Gastroesophageal sphincter (tissue), 4 donors: ENCODE results near the gene AP1G2. TPM values are rescaled to one million over a fixed set of nuclear protein-coding genes. Genes with fewer than 3 reads are reported as not detected.

Source experiments
- ATAC-seq: fragments of 150-250 bp; one replicate; pipeline ENCODE4 v1.9.1; 2016; ENCODE audit warnings: mild to moderate bottlenecking, moderate library complexity
- H3K27ac ChIP-seq, 4 donors: fragments of 200-600 bp; sonication (generic) in 3 of 4; 1 replicate in 3 of 4; 2 replicates in 1 of 4; pipeline ENCODE4 v1.5.1; 2016 to 2019
- H3K27me3 ChIP-seq: fragments of 200-600 bp; sonication (generic); one replicate; pipeline ENCODE4 v1.5.1; 2019
- H3K36me3 ChIP-seq, 2 donors: fragments of 200-600 bp; sonication (generic); one replicate each; pipeline ENCODE4 v1.5.1; 2019; ENCODE audit warnings: control low read depth in 1 of 2
- H3K4me1 ChIP-seq, 3 donors: fragments of 200-600 bp; sonication (generic); 1 replicate in 2 of 3; 2 replicates in 1 of 3; pipeline ENCODE4 v1.5.1; 2016 to 2019; ENCODE audit warnings: control low read depth in 2 of 3
- H3K4me3 ChIP-seq, 2 donors: fragments of 200-600 bp; sonication (generic); one replicate each; pipeline ENCODE4 v1.5.1; 2019; ENCODE audit warnings: mild to moderate bottlenecking in 1 of 2, moderate library complexity in 1 of 2
- H3K9me3 ChIP-seq, 3 donors: fragments of 200-600 bp; sonication (generic); one replicate each; pipeline ENCODE4 v1.5.1; 2017 to 2019; ENCODE audit warnings: control low read depth in 2 of 3
- EP300 ChIP-seq: sonication (generic); formaldehyde crosslinking; IDR thresholded peaks from one replicate; pipeline ENCODE4 v1.6.1; 2017; ENCODE audit warnings: antibody characterized with exemption, mild to moderate bottlenecking
- POLR2A ChIP-seq, 2 donors: fragments of 450-650 bp; IDR thresholded peaks; one replicate each; pipeline ENCODE4 v1.6.1; 2017; ENCODE audit warnings: antibody characterized with exemption in 2 of 2, mild to moderate bottlenecking in 2 of 2, moderate library complexity in 1 of 2
- POLR2AphosphoS5 ChIP-seq: sonication (generic); formaldehyde crosslinking; IDR thresholded peaks from one replicate; pipeline ENCODE4 v1.6.1; 2017; ENCODE audit warnings: antibody characterized with exemption
- WGBS, 2 donors: methylation state at CpG; one replicate each; pipeline ENCODE4 v1.1.5; 2018; ENCODE audit warnings: low coverage in 1 of 2; 5-methylcytosine and 5-hydroxymethylcytosine counted together
- total RNA-seq, 4 donors: library from RNA; depleted of rRNA; stranded (reverse); fragments of >200 nt; gene quantifications; one replicate each; pipeline ENCODE4 v1.1.0, GENCODE V29; 2016
- TF ChIP-seq, protein P1 (sequence below), 4 experiments: fragments of 200-600 bp in 2 of 4; fragments of 450-650 bp in 2 of 4; sonication (generic) in 1 of 4; IDR thresholded peaks; one replicate each; pipeline ENCODE4 v1.5.1; 2017 to 2019; ENCODE audit warnings: antibody characterized with exemption in 4 of 4, mild to moderate bottlenecking in 2 of 4, moderate library complexity in 2 of 4

AP1G2 gene
- total RNA-seq, 4 donors from 2014 or later = 7.2 to 43.1 (median 21.9) TPM

DNA sequence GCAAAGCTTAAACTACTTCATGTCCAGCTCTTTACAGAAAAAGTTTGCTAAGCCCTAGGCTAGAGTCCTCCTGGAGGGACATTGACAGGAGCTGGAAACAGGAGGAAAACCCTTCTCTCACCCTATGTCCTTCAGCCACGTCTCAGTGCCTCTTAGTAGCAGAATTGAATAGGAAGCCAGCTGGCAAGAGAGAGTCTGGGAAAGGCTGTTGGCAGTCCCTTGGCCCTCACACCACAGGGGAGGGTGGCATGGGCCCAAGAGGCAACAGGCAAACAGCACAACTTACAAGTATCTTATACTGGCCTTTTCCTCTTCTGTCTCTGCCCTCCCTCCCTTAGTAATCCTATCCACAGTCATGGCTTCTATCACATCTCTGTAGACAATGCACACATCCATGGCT lies 40.9 kb upstream of the AP1G2 start:
- Histone ChIP-seq H3K27me3 (peaks cover 25% of the 10 kb centered on the region), H3K4me1 (no peaks in the 10 kb centered on the region), H3K36me3 (no peaks in the 10 kb centered on the region), H3K9me3 (no peaks in the 10 kb centered on the region), H3K27ac (no peak overlapping the region), H3K4me3 (no peak overlapping the region)
- no peak for TF ChIP-seq POLR2AphosphoS5
- TF ChIP-seq, protein P1, sequence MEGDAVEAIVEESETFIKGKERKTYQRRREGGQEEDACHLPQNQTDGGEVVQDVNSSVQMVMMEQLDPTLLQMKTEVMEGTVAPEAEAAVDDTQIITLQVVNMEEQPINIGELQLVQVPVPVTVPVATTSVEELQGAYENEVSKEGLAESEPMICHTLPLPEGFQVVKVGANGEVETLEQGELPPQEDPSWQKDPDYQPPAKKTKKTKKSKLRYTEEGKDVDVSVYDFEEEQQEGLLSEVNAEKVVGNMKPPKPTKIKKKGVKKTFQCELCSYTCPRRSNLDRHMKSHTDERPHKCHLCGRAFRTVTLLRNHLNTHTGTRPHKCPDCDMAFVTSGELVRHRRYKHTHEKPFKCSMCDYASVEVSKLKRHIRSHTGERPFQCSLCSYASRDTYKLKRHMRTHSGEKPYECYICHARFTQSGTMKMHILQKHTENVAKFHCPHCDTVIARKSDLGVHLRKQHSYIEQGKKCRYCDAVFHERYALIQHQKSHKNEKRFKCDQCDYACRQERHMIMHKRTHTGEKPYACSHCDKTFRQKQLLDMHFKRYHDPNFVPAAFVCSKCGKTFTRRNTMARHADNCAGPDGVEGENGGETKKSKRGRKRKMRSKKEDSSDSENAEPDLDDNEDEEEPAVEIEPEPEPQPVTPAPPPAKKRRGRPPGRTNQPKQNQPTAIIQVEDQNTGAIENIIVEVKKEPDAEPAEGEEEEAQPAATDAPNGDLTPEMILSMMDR (IDR thresholded peaks at IDR 0.05) = no peak
- no peak for TF ChIP-seq EP300
- no peak for TF ChIP-seq POLR2A (IDR thresholded peaks at IDR 0.05)
- no peak for ATAC-seq
- WGBS, 2 donors = 13 to 29% methylated on average over 1 of the region's 1 CpG

DNA sequence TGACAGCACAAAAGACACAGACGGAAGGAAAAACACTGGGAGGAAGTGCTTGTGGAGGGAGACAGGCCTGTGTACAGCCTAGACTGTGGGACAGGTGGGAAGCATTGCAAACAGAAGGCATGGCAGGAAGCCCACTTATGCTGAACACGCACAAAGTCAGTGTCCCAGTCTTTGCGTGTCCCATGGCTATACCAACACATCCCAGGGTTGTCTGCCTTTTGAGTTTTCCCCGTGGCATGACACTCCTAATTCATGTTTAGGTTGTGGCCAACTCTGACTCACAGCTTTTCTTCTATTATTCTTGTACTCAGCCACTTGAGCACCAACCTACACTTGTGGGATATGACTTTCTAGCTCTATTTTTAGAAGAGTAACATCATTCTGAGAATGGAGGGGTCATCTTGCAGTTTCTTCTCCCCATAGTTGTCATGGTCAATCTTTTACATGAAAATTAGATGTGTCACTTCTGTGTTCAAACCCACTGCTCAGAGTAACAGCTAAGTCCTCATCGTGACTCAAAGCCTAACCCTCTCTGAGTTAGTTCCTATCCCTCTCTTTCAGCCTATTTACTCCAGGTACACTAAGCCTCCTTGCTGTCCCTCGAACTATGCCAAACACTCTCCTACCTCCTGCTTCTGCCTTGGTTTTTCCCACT lies 38.5 kb upstream of the AP1G2 start:
- 66 to 68% methylated on average over 6 of the region's 6 CpGs for WGBS, 2 donors
- Histone ChIP-seq H3K27me3 (peaks cover 17% of the 10 kb centered on the region), H3K27ac (no peak overlapping the region), H3K4me1 (no peaks in the 10 kb centered on the region), H3K36me3 (no peaks in the 10 kb centered on the region), H3K9me3 (no peaks in the 10 kb centered on the region), H3K4me3 (no peak overlapping the region)
- no peak for ATAC-seq
- TF ChIP-seq POLR2A (IDR thresholded peaks at IDR 0.05) (no peak), POLR2AphosphoS5 (no peak), EP300 (no peak)
- TF ChIP-seq, protein P1 (IDR thresholded peaks at IDR 0.05) = no peak

DNA sequence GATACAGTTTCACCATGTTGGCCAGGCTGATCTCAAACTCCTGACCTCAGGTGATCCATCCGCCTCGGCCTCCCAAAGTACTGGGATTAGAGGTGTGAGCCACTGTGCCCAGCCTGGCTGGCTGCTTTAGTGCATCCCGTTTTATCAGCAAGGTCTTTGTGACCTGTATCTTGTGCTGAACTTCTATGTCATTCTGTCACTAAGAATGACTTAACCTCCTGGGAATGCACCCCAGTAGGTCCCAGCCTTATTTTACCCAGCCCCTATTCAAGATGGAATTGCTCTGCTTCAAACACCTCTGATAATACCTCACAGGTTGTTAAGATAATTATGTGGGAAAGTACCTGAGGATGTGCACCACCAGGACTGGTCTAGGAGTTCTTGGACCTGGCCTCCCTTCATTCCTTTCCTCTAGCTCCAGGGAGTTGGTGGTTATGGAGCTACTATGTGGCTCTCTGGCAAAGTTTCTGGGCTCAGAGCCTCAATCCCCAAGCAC lies 37.1 kb upstream of the AP1G2 start:
- Histone ChIP-seq H3K4me3 (no peak overlapping the region), H3K36me3 (no peaks in the 10 kb centered on the region), H3K4me1 (no peaks in the 10 kb centered on the region), H3K27me3 (peaks cover 17% of the 10 kb centered on the region), H3K27ac (no peak overlapping the region), H3K9me3 (no peaks in the 10 kb centered on the region)
- no peak for ATAC-seq
- 88% methylated on average over 3 of the region's 3 CpGs; no CpG with 5 or more reads in 1 of the 2 donors for WGBS, 2 donors
- TF ChIP-seq EP300 (no peak), POLR2A (IDR thresholded peaks at IDR 0.05) (no peak), POLR2AphosphoS5 (no peak)
- TF ChIP-seq, protein P1 (IDR thresholded peaks at IDR 0.05) = no peak

GRCh38 chr14:23604148-23604547 lies 36.6 kb upstream of the AP1G2 start:
- TF ChIP-seq EP300 = no peak
- no peak for TF ChIP-seq POLR2A (IDR thresholded peaks at IDR 0.05)
- 83% methylated on average over 2 of the region's 2 CpGs; no CpG with 5 or more reads in 1 of the 2 donors for WGBS, 2 donors
- Histone ChIP-seq H3K4me3 (no peak overlapping the region), H3K27ac (no peak overlapping the region), H3K27me3 (peaks cover 17% of the 10 kb centered on the region), H3K9me3 (no peaks in the 10 kb centered on the region), H3K4me1 (no peaks in the 10 kb centered on the region), H3K36me3 (no peaks in the 10 kb centered on the region)
- ATAC-seq = no peak

DNA sequence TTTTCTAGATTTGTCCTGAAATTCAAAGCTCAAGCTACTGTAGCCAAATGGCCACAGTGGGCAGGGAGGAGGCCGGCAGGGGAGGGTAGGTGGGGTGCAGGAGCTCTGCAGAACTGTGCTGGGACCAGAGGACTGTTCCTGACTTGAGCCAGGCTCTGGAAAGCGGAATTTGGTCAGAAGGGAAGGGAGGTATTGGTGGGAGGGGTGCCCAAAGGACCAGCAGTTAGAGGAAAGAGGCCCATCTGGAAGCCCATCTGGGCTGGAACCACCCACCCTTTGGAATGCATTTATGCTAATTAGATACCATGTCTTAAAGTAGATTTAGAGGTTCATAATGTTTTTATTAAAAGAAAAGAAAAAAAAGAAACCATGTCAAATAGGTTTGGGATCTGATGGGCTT lies 35.5 kb upstream of the AP1G2 start:
- Histone ChIP-seq H3K4me1 (no peaks in the 10 kb centered on the region), H3K36me3 (no peaks in the 10 kb centered on the region), H3K27ac (no peak overlapping the region), H3K9me3 (no peaks in the 10 kb centered on the region), H3K27me3 (peaks cover 17% of the 10 kb centered on the region), H3K4me3 (no peak overlapping the region)
- TF ChIP-seq, protein P1 (IDR thresholded peaks at IDR 0.05) = no peak
- TF ChIP-seq POLR2A (IDR thresholded peaks at IDR 0.05) (no peak), POLR2AphosphoS5 (no peak), EP300 (no peak)
- 100% methylated on average over 1 of the region's 2 CpGs; no CpG with 5 or more reads in 1 of the 2 donors for WGBS, 2 donors
- no peak for ATAC-seq
